Activated B cell treated with CpG ODN at 0.5 μM for 24 hours (primary cell): ENCODE measurements around the gene JRKL. TPM values are rescaled to one million over a fixed set of nuclear protein-coding genes. Genes with fewer than 3 reads are reported as not detected.

ENCODE experiments used
- ATAC-seq: fragments of 200-7000 bp; cut with Tn5 transposase; one replicate; pipeline ENCODE4 v1.10.0; 2021; ENCODE audit warnings: low read depth, mild to moderate bottlenecking, moderate library complexity
- CTCF ChIA-PET: fragments of 350-600 bp; sonication (Branson Sonifier 250); formaldehyde crosslinking; loops from one replicate; lab custom pipeline; 2021; ENCODE audit warnings: antibody characterized with exemption; lab: Charles Lee
- POLR2A ChIA-PET: fragments of 350-600 bp; sonication (Branson Sonifier 250); formaldehyde crosslinking; loops from one replicate; lab custom pipeline; 2021; ENCODE audit warnings: antibody characterized with exemption; lab: Charles Lee
- DNase-seq: peaks from one replicate; pipeline ENCODE4 v3.0.0; 2022
- H3K27ac Mint-ChIP-seq: one replicate; pipeline ENCODE4 v1.8.0; 2020; ENCODE audit warnings: mixed read lengths
- H3K27me3 Mint-ChIP-seq: one replicate; pipeline ENCODE4 v1.8.0; 2021; ENCODE audit warnings: mixed read lengths
- H3K36me3 Mint-ChIP-seq: one replicate; pipeline ENCODE4 v1.8.0; 2021; ENCODE audit warnings: low read depth, mixed read lengths
- H3K4me1 Mint-ChIP-seq: one replicate; pipeline ENCODE4 v1.8.0; 2021; ENCODE audit warnings: mixed read lengths
- H3K4me3 Mint-ChIP-seq: one replicate; pipeline ENCODE4 v1.8.0; 2020; ENCODE audit warnings: mild to moderate bottlenecking, mixed read lengths
- H3K9me3 Mint-ChIP-seq: one replicate; pipeline ENCODE4 v1.8.0; 2020; ENCODE audit warnings: mixed read lengths
- CTCF ChIP-seq: fragments of 200-600 bp; IDR thresholded peaks from one replicate; pipeline ENCODE4 v1.8.0; 2022; ENCODE audit warnings: antibody characterized with exemption, mild to moderate bottlenecking
- intact Hi-C: fragments of 100-400 bp; cut with micrococcal nuclease; formaldehyde crosslinking; loops from one replicate; pipeline ENCODE4 v1.15.1; 2024
- total RNA-seq: library from RNA; stranded (reverse); gene quantifications from 2 replicates; pipeline ENCODE4 v1.2.3, GENCODE V29; 2022

The JRKL gene
- total RNA-seq, 1 donor from 2014 or later, result 9.8 TPM

DNA sequence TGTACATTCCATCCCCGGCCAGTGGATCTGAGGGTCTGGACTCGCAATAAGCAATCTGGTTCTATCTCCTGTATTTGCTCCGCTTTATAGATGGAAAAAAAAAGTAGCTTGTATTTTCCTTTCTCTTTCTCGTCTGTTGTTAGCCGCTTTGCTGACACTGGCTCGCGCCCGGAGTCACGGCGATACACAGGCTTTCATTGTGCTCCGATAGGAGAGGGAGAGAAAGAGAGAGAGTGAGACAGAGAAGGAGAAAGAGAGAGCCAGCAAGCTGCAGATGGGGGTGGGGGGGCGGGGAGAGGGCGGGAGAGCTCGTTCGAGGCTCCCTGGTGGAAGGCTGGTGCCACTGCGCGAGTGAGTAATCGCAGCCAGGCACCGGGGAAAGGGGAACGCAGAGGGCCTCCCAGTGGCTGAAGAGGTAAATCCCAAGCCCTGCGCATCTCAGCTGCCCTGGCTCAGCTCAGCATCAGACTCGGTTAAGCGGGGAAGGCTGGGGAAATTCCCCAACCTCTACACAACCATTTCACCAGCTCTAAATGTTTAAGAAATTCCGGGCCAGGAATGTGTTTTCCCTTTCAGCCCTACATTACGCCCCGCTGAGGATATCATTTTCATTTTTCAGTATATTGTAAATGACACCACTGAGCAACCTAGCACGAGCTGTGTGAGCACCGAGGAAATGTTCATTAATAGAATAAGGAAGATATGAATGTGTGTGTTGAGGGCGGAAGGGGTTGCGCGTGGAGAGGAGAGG is 46.7 kb upstream of the JRKL start, which contains the start of gene MAML2:
TSS of gene MAML2 (minus strand) at position 235 of the 751 bp plus-strand sequence. CDS start 1,300 bp downstream, outside the sequence.
- H3K27ac Mint-ChIP-seq, result peak within 1 kb of the TSS; percentile 95
- H3K36me3 Mint-ChIP-seq, result peaks cover 11% of the 10 kb centered on the region
- DNase-seq, result peak; percentile 72
- peaks cover 50% of the 10 kb centered on the region for H3K4me1 Mint-ChIP-seq
- TF ChIP-seq CTCF, result no peak
- no peaks in the 10 kb centered on the region for H3K27me3 Mint-ChIP-seq
- H3K9me3 Mint-ChIP-seq, result no peaks in the 10 kb centered on the region
- ATAC-seq, result peak; percentile 88
- POLR2A ChIA-PET, result interaction anchor here (0.5 to 6.5 kb wide), 33 partner anchors 14 to 1189 kb away, joined by 3 to 65 read pairs (median 4); partner anchors contain the start of genes CCDC82, CEP57, FAM76B and JRKL
- CTCF ChIA-PET, result interaction anchor here (0.5 to 6.9 kb wide), 69 partner anchors 8 to 1190 kb away, joined by 3 to 116 read pairs (median 5); partner anchors contain the start of genes CCDC82 and JRKL
- intact Hi-C loops, result loop anchor here (1.0 to 2.0 kb wide), 16 partner anchors 46 to 1192 kb away; partner anchors contain the start of genes CCDC82 and CEP57
- peak within 1 kb of the TSS; percentile 98 for H3K4me3 Mint-ChIP-seq

- Mint-ChIP-seq H3K4me1 (no peaks in the 10 kb centered on the region), H3K36me3 (peaks cover 59% of the 10 kb centered on the region), H3K9me3 (no peaks in the 10 kb centered on the region), H3K4me3 (no peak overlapping the region), H3K27me3 (no peaks in the 10 kb centered on the region), H3K27ac (no peak overlapping the region)
- ATAC-seq (no peak), DNase-seq (no peak)
- ChIA-PET POLR2A (interaction anchor here (1.4 kb wide), 1 partner anchor 14 kb away, joined by 3 read pairs; the partner anchor contains the start of gene MAML2), CTCF (interaction anchor here (1.0 kb wide), 1 partner anchor 14 kb away, joined by 3 read pairs; the partner anchor contains the start of gene MAML2)
- intact Hi-C loops, result no loop called here
- no peak for TF ChIP-seq CTCF
Observed at GRCh38 chr11:96356848-96357247, 33.0 kb upstream of the JRKL start.

DNA sequence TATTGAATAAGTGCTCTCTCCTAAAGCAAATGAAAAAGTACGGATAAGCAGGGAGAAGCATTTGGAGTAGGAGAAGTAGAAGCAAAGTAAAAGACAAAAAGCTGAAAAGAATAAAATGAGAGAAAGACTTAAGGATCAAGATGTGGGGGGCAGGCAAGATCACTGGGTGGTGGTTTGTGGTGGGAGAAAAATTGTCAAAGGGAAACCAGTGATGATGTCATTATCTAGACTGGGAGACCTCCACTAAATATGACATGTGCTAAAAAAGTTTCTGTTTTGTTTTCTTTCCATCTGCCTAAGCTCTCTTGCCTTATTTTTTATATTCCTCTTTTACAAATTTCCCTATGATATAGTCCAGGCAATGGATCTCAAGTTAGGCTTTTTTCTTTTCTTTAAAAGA is 32.0 kb upstream of the JRKL start:
- DNase-seq (no peak), ATAC-seq (no peak)
- H3K4me1 Mint-ChIP-seq, result no peaks in the 10 kb centered on the region
- POLR2A ChIA-PET, result interaction anchor here (1.4 kb wide), 1 partner anchor 15 kb away, joined by 3 read pairs; the partner anchor contains the start of gene MAML2
- intact Hi-C loops, result no loop called here
- no peak for TF ChIP-seq CTCF
- peaks cover 60% of the 10 kb centered on the region for H3K36me3 Mint-ChIP-seq
- H3K27ac Mint-ChIP-seq, result peak overlapping the region; percentile 39
- no peak overlapping the region for H3K4me3 Mint-ChIP-seq
- CTCF ChIA-PET, result interaction anchor here (1.0 kb wide), 1 partner anchor 15 kb away, joined by 3 read pairs; the partner anchor contains the start of gene MAML2
- no peaks in the 10 kb centered on the region for H3K9me3 Mint-ChIP-seq
- H3K27me3 Mint-ChIP-seq, result no peaks in the 10 kb centered on the region

GRCh38 chr11:96358321-96358720 is 31.5 kb upstream of the JRKL start:
- peaks cover 62% of the 10 kb centered on the region for H3K36me3 Mint-ChIP-seq
- TF ChIP-seq CTCF, result no peak
- intact Hi-C loops, result no loop called here
- no peak for ATAC-seq
- H3K4me3 Mint-ChIP-seq, result no peak overlapping the region
- ChIA-PET CTCF (no interaction called here), POLR2A (interaction anchor here (1.4 kb wide), 1 partner anchor 15 kb away, joined by 3 read pairs; the partner anchor contains the start of gene MAML2)
- DNase-seq, result no peak
- no peak overlapping the region for H3K27ac Mint-ChIP-seq
- no peaks in the 10 kb centered on the region for H3K27me3 Mint-ChIP-seq
- H3K4me1 Mint-ChIP-seq, result no peaks in the 10 kb centered on the region
- H3K9me3 Mint-ChIP-seq, result no peaks in the 10 kb centered on the region

GRCh38 chr11:96361778-96362177 is 28.0 kb upstream of the JRKL start:
- ATAC-seq (no peak), DNase-seq (no peak)
- no peak for TF ChIP-seq CTCF
- Mint-ChIP-seq H3K36me3 (peaks cover 48% of the 10 kb centered on the region), H3K9me3 (no peaks in the 10 kb centered on the region), H3K4me3 (no peak overlapping the region), H3K27ac (no peak overlapping the region), H3K27me3 (no peaks in the 10 kb centered on the region), H3K4me1 (no peaks in the 10 kb centered on the region)
- intact Hi-C loops, result no loop called here
- ChIA-PET CTCF (interaction anchor here (1.2 kb wide), 1 partner anchor 18 kb away, joined by 4 read pairs; no protein-coding TSS in a partner anchor), POLR2A (no interaction called here)
